GM21825 (cell line): ENCODE results near the gene GZMH.
"Not testable (repeated sequence)": the region's sequence is repeated elsewhere in the genome, so short reads cannot be mapped to it uniquely, and the experiment has no call there.

Experiments used
- ATAC-seq: cut with Tn5 transposase; IDR thresholded peaks from one replicate; pipeline ENCODE4 v1.9.1; 2021; ENCODE audit warnings: mild to moderate bottlenecking, moderate library complexity; ENCODE audit not compliant: unreplicated experiment

Gene GZMH, protein sequence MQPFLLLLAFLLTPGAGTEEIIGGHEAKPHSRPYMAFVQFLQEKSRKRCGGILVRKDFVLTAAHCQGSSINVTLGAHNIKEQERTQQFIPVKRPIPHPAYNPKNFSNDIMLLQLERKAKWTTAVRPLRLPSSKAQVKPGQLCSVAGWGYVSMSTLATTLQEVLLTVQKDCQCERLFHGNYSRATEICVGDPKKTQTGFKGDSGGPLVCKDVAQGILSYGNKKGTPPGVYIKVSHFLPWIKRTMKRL

GRCh38 chr14:24609655-24610344 lies at the start of gene GZMH:
TSS of gene GZMH (minus strand) at chr14:24609685. CDS start at chr14:24609613, 72 bp downstream.
- no peak for ATAC-seq

DNA sequence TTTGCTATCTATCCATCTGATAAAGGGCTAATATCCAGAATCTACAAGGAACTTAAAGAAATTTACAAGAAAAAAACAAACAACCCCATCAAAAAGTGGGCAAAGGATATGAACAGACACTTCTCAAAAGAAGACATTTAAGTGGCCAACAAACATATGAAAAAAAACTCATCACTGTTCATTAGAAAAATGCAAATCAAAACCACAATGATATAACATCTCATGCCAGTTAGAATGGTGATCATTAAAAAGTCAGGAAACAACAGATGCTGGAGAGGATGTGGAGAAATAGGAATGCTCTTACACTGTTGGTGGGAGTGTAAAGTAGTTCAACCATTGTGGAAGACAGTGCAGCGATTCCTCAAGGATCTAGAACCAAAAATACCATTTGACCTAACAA lies 38.9 kb upstream of the GZMH start:
- not testable (repeated sequence) for ATAC-seq

DNA sequence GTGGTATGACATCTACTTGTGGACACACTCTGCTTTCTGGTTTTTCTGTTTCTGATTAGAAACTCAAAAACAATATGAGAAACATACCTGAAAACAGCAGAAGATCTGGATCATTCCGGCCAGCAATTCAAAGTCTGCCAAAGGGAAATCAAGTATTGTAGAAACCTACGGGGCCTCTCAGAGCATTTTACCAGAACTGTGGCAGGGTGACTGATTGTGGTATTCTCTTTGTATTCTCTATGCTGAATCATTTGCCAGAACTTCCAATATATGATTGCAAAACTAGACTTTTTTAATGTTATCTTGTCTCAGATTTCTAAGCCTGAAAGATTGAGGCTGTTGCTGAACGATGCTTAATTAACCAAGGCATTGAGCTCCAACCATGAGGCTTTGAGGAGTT lies 30.4 kb upstream of the GZMH start:
- ATAC-seq: no peak

DNA sequence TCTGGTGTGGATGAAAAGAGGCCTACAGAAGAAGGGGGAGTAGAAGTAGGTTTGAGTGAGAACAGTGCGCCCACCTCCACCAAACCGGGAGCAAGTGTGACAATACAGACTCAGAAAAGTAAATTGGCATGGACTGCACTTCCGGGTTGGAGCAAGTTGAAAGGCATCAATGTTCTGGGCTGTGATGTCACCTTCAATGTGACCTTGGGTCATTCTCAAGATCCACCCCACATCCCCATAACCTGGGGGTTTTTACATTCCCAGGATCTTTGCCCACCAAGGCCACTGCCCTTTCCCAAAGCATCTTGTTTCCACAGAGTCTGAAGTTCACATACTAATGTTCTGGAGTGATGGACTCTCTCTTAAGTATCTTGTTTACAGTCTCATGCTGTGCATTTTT lies 29.8 kb upstream of the GZMH start:
- ATAC-seq: no peak

DNA sequence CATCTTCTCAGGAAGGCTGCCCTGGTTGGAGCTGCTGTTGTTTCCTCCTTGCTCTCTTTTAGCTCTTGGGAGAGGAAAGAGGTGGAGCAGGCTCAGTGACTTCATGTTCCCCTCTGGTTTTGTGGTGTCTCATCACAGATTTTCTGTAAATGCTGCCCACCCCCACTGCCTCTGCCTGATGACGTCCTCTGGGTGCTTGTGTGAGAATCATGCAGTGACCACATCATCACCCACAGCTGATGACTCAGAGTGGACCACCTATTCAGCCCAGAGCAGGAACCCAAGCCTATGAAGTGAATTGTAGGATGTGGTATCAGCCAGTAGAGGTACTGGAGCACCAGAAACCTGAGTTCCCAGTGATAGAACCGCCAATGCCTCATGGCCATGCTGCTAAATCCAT lies 24.7 kb upstream of the GZMH start, which contains the start of gene GZMB:
Gene GZMB, minus strand, starts transcription at position 33 of the 400 bp plus-strand sequence. Its CDS starts 30 bp downstream, at position 3.
- no peak for ATAC-seq

DNA sequence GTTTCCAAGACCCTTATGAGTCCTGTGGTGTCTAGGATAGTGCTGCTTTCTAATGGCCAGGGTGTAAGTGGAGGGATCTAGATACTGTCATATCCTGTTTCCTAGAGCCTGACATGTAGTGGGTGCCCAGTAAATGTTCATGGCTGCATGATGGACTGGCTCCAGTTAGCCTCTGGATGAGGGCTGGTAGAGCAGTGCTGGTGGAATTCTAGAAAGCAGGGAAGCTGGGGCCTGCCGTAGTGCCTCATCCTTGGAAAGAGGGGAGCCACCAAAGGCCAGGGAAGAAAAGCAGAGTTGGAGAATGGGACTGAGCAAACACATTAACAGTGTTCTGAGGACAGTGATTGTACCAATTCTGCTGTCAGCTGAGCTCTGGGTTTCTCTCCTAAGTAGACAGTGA lies 23.9 kb upstream of the GZMH start:
- ATAC-seq: no peak

DNA sequence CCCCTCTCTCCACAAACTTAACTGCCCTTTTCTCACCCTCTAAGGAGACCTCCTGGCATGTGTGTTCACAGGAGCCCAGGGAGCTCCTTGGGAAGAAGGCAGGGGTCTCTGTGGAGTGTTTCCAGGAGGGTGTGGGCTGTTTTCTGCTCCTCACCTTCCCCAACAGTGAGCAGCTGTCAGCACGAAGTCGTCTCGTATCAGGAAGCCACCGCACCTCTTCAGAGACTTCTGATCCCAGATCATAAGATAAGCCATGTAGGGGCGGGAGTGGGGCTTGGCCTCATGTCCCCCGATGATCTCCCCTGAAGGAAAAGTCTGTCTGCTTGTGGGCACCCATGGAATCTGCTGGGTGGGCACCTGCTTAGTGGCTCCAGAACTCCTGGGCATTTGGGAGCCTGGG lies 23.3 kb upstream of the GZMH start:
- no peak for ATAC-seq

- no peak for ATAC-seq
Observed at GRCh38 chr14:24632336-24632735, 22.9 kb upstream of the GZMH start.

- no peak for ATAC-seq
Observed at GRCh38 chr14:24631749-24632335, 22.4 kb upstream of the GZMH start.

GRCh38 chr14:24630872-24631477 lies 21.5 kb upstream of the GZMH start:
- ATAC-seq: no peak

GRCh38 chr14:24630087-24630871 lies 20.8 kb upstream of the GZMH start:
- no peak for ATAC-seq

- ATAC-seq: no peak
Observed at GRCh38 chr14:24629521-24629920, 20.0 kb upstream of the GZMH start.

- ATAC-seq: no peak
Observed at GRCh38 chr14:24613747-24614146, 4.3 kb upstream of the GZMH start.

- ATAC-seq: no peak
Observed at GRCh38 chr14:24613241-24613640, 3.8 kb upstream of the GZMH start.

DNA sequence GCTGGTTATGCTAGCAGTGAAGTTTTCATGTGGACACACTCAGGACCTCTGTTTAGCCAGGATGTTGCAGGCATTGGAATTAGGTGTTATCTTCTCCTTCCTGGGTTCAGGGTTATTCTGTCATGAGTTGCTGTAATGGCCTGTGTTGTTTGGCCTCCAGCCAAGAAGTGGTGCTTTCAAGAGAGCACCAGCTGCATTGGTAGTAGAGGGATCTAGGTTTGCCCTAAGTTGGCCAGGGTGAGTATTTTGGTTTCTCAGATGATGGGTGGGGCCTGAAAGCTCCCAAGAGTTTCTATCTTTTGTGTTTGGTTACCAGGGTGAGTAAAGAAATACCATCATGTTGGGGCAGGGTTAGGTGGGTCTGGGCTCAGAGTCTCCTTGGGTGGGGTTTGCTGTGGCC lies 2.7 kb upstream of the GZMH start:
- no peak for ATAC-seq

DNA sequence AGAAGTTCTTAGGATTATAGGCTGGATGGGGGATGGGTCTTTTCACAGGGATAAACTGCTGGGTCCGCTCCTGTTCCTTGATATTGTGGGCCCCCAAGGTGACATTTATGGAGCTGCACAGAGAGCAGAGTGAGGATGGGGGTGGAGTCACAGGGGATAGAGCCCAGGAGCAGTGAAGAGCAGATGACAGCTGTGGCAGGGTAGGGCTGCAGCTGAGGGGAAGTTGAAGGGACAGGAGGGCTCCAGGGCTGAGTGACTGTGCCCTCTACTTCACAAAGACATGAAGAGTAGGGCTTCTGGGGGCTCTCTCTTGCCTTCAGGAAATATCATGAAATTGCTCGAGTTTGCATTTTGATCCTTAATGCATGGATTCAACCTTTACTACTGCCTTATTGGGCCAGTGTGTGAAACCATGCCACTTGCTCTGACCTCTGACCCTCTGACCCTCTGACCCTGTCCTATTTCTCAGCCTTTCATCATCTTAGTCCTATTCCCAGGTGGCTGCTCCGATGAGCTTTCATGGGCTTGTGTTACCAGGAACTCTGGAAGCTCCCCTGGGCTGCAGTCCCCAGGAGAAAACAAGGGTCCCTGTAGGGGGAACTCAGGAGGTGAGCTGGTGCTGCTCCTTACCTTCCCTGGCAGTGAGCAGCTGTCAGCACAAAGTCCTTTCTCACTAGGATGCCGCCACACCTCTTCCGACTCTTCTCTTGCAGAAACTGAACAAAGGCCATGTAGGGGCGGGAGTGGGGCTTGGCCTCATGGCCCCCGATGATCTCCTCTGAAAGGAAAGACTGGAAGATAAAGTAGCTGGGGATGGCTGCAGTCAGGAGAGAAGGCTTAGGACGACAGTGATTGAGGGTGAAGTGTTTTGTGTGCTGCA lies 1.6 kb downstream of the GZMH start:
- no peak for ATAC-seq

DNA sequence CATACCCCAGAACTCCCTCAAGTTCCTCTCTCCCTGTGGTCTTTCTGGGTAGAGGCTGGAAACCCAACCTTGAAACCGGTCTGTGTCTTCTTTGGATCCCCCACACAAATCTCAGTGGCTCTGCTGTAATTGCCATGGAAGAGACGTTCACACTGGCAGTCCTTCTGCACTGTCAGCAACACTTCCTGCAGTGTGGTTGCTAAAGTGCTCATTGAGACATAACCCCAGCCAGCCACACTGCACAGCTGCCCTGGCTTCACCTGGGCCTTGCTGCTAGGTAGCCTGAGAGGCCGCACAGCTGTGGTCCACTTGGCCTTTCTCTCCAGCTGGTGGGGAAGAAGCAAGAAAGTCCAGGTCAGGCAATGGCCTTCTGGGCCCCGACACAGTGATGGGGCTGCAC lies 2.4 kb downstream of the GZMH start:
- ATAC-seq: no peak

GRCh38 chr14:24606297-24606696 lies 3.2 kb downstream of the GZMH start:
- ATAC-seq: no peak

- ATAC-seq: peak; percentile 86
Observed at GRCh38 chr14:24605435-24606190, 3.9 kb downstream of the GZMH start.
